Cardiac fibroblast (primary cell): ENCODE measurements around the gene NAE1.

Source experiments
- DNase-seq, 2 donors: peaks; one replicate each; pipeline versions ENCODE4 v3.0.0 to v3.0.0-alpha.2; 2010; ENCODE audit warnings: low read depth in 2 of 2
- H3K4me3 ChIP-seq, 2 donors: replicated peaks in 1 of 2; 1 replicate in 1 of 2; 2 replicates in 1 of 2; pipeline ENCODE4 v1.5.1; 2011; ENCODE audit warnings: low read depth in 2 of 2, low read length in 2 of 2, mild to moderate bottlenecking in 2 of 2, moderate library complexity in 1 of 2
- CTCF ChIP-seq: IDR thresholded peaks from one replicate; pipeline ENCODE4 v1.5.1; 2011; ENCODE audit warnings: low read depth, mild to moderate bottlenecking, low read length, inconsistent platforms

NAE1 gene

GRCh38 chr16:66845080-66845410 is 14.3 kb upstream of the NAE1 start:
- peak overlapping the region in 1 of 2 donors; percentile 19 for H3K4me3 ChIP-seq
- no peak for TF ChIP-seq CTCF
- no peak for DNase-seq

- no peak for DNase-seq
- peak within 1 kb of the TSS; percentile 21 to 27 for H3K4me3 ChIP-seq
- no peak for TF ChIP-seq CTCF
Observed at GRCh38 chr16:66844342-66845079, 13.7 kb upstream of the NAE1 start, which contains the start of gene CA7. Gene CA7 (plus strand): TSS chr16:66844414. CDS start chr16:66844488, 74 bp downstream.

GRCh38 chr16:66844009-66844341 is 13.2 kb upstream of the NAE1 start:
- H3K4me3 ChIP-seq = no peak overlapping the region

GRCh38 chr16:66843191-66843590 is 12.4 kb upstream of the NAE1 start:
- H3K4me3 ChIP-seq = no peak overlapping the region
- no peak for TF ChIP-seq CTCF
- DNase-seq = no peak

More at GRCh38 chr16:66844009-66844341, 13.2 kb upstream of the NAE1 start:
- no peak for TF ChIP-seq CTCF
- no peak for DNase-seq

- no peak for TF ChIP-seq CTCF
- no peak overlapping the region for H3K4me3 ChIP-seq
- no peak for DNase-seq
Observed at GRCh38 chr16:66842765-66843164, 12.0 kb upstream of the NAE1 start.

GRCh38 chr16:66841366-66841765 is 10.6 kb upstream of the NAE1 start:
- DNase-seq = no peak
- no peak overlapping the region for H3K4me3 ChIP-seq
- TF ChIP-seq CTCF = no peak

- H3K4me3 ChIP-seq = no peak overlapping the region
- DNase-seq = no peak
- no peak for TF ChIP-seq CTCF
Observed at GRCh38 chr16:66840883-66841282, 10.1 kb upstream of the NAE1 start.
